Rectal smooth muscle tissue (tissue), 1 donor: ENCODE data around the gene KRTAP12-3.
"Not testable (repeated sequence)": the region's sequence is repeated elsewhere in the genome, so short reads cannot be mapped to it uniquely, and the experiment has no call there.

Experiments used
- H3K27ac ChIP-seq: one replicate; pipeline ENCODE4 v1.7.0; 2013; ENCODE audit warnings: low read depth, low read length, inconsistent platforms
- H3K27me3 ChIP-seq: one replicate; pipeline ENCODE4 v1.7.0; 2013; ENCODE audit warnings: low read length; ENCODE audit not compliant: control insufficient read depth, insufficient read depth
- H3K36me3 ChIP-seq: one replicate; pipeline ENCODE4 v1.7.0; 2013; ENCODE audit warnings: low read length; ENCODE audit not compliant: control insufficient read depth, insufficient read depth
- H3K4me1 ChIP-seq: one replicate; pipeline ENCODE4 v1.7.0; 2013; ENCODE audit warnings: low read length; ENCODE audit not compliant: control insufficient read depth, insufficient read depth
- H3K4me3 ChIP-seq: one replicate; pipeline ENCODE4 v1.7.0; 2013; ENCODE audit warnings: low read length
- H3K9ac ChIP-seq: one replicate; pipeline ENCODE4 v1.7.0; 2013; ENCODE audit warnings: low read length

Gene KRTAP12-3

GRCh38 chr21:44632067-44632466, 25.7 kb upstream of the KRTAP12-3 start:
- Histone ChIP-seq H3K27me3 (no peaks in the 10 kb centered on the region), H3K4me1 (no peaks in the 10 kb centered on the region), H3K36me3 (no peaks in the 10 kb centered on the region), H3K4me3 (no peak overlapping the region), H3K9ac (no peak overlapping the region), H3K27ac (no peak overlapping the region)

GRCh38 chr21:44636209-44637017, 21.3 kb upstream of the KRTAP12-3 start:
- no peaks in the 10 kb centered on the region for H3K27me3 ChIP-seq
- H3K27ac ChIP-seq = no peak overlapping the region
- H3K9ac ChIP-seq = no peak overlapping the region
- no peak overlapping the region for H3K4me3 ChIP-seq
- no peaks in the 10 kb centered on the region for H3K4me1 ChIP-seq
- H3K36me3 ChIP-seq = no peaks in the 10 kb centered on the region

GRCh38 chr21:44637018-44637850, 20.5 kb upstream of the KRTAP12-3 start, which contains the start of gene KRTAP10-10:
Gene KRTAP10-10 (plus strand): TSS chr21:44637356. CDS start chr21:44637418, 62 bp downstream.
- Histone ChIP-seq H3K4me3 (no peak within 1 kb of the TSS), H3K36me3 (no peaks in the 10 kb centered on the region), H3K27ac (no peak within 1 kb of the TSS), H3K9ac (no peak within 1 kb of the TSS), H3K4me1 (no peaks in the 10 kb centered on the region), H3K27me3 (no peaks in the 10 kb centered on the region)

- not testable (repeated sequence) for H3K27ac ChIP-seq, H3K27me3 ChIP-seq, H3K4me1 ChIP-seq, H3K9ac ChIP-seq, H3K4me3 ChIP-seq, H3K36me3 ChIP-seq
Measured at GRCh38 chr21:44637851-44638348, 19.8 kb upstream of the KRTAP12-3 start.

GRCh38 chr21:44638506-44639330, 19.0 kb upstream of the KRTAP12-3 start:
- H3K27ac ChIP-seq, H3K36me3 ChIP-seq, H3K27me3 ChIP-seq, H3K4me3 ChIP-seq, H3K9ac ChIP-seq, H3K4me1 ChIP-seq: not testable (repeated sequence)

GRCh38 chr21:44639331-44639655, 18.4 kb upstream of the KRTAP12-3 start:
- H3K4me1 ChIP-seq = no peaks in the 10 kb centered on the region
- no peak overlapping the region for H3K4me3 ChIP-seq
- H3K9ac ChIP-seq = no peak overlapping the region
- no peak overlapping the region for H3K27ac ChIP-seq
- H3K27me3 ChIP-seq = no peaks in the 10 kb centered on the region
- H3K36me3 ChIP-seq = no peaks in the 10 kb centered on the region

GRCh38 chr21:44640761-44641160, 17.0 kb upstream of the KRTAP12-3 start:
- no peaks in the 10 kb centered on the region for H3K27me3 ChIP-seq
- H3K36me3 ChIP-seq = no peaks in the 10 kb centered on the region
- no peaks in the 10 kb centered on the region for H3K4me1 ChIP-seq
- H3K27ac ChIP-seq = no peak overlapping the region
- H3K9ac ChIP-seq = no peak overlapping the region
- no peak overlapping the region for H3K4me3 ChIP-seq

GRCh38 chr21:44643741-44644310, 13.9 kb upstream of the KRTAP12-3 start:
- no peak overlapping the region for H3K4me3 ChIP-seq
- H3K27me3 ChIP-seq = no peaks in the 10 kb centered on the region
- no peak overlapping the region for H3K9ac ChIP-seq
- no peaks in the 10 kb centered on the region for H3K36me3 ChIP-seq
- H3K27ac ChIP-seq = no peak overlapping the region
- no peaks in the 10 kb centered on the region for H3K4me1 ChIP-seq

- no peak overlapping the region for H3K9ac ChIP-seq
- H3K27me3 ChIP-seq = no peaks in the 10 kb centered on the region
- H3K4me3 ChIP-seq = no peak overlapping the region
- no peak overlapping the region for H3K27ac ChIP-seq
- no peaks in the 10 kb centered on the region for H3K4me1 ChIP-seq
- H3K36me3 ChIP-seq = no peaks in the 10 kb centered on the region
Measured at GRCh38 chr21:44644878-44645277, 12.9 kb upstream of the KRTAP12-3 start.

- H3K9ac ChIP-seq, H3K27ac ChIP-seq, H3K4me1 ChIP-seq, H3K27me3 ChIP-seq, H3K36me3 ChIP-seq, H3K4me3 ChIP-seq: not testable (repeated sequence)
Measured at GRCh38 chr21:44646366-44647221, 11.1 kb upstream of the KRTAP12-3 start, which contains the start of gene KRTAP10-11. Gene KRTAP10-11 (plus strand): TSS chr21:44646414. CDS start chr21:44646459, 45 bp downstream.

- Histone ChIP-seq H3K9ac (no peak overlapping the region), H3K27me3 (no peaks in the 10 kb centered on the region), H3K36me3 (no peaks in the 10 kb centered on the region), H3K4me3 (no peak overlapping the region), H3K27ac (no peak overlapping the region), H3K4me1 (no peaks in the 10 kb centered on the region)
Measured at GRCh38 chr21:44647222-44647552, 10.5 kb upstream of the KRTAP12-3 start.
